PC-3 (cell line): ENCODE results near the gene PEX19. TPM values are rescaled to one million over a fixed set of nuclear protein-coding genes. Genes with fewer than 3 reads are reported as not detected.

ENCODE experiments used
- ATAC-seq: fragments of 200-7000 bp; cut with Tn5 transposase; 2 replicates; pipeline ENCODE4 v1.9.1; 2020; ENCODE audit warnings: mild to moderate bottlenecking, moderate library complexity
- BruUV-seq: library from RNA; stranded (reverse); fragments of 400-500 nt; replicated peaks from 2 replicates; lab custom pipeline; 2021; lab: Mats Ljungman, UMichigan
- CTCF ChIA-PET: fragments of 300-600 bp; sonication (Branson Sonifier 250); formaldehyde crosslinking; loops from one replicate; lab custom pipeline; 2022; ENCODE audit warnings: antibody characterized with exemption; lab: Charles Lee
- POLR2A ChIA-PET: fragments of 300-600 bp; sonication (Branson Sonifier 250); formaldehyde crosslinking; loops from one replicate; lab custom pipeline; 2022; ENCODE audit warnings: antibody characterized with exemption; ENCODE audit not compliant: unreplicated experiment; lab: Charles Lee
- DNase-seq: peaks from one replicate; pipeline ENCODE4 v3.0.0-alpha.2; 2015
- H2AFZ ChIP-seq: fragments of 300-600 bp; sonication (generic); 2 replicates; pipeline ENCODE4 v1.6.0; 2016; ENCODE audit warnings: antibody characterized with exemption, low read length
- H3F3A ChIP-seq: fragments of 300-600 bp; sonication (generic); one replicate; pipeline ENCODE4 v1.6.0; 2017; ENCODE audit warnings: antibody characterized with exemption, low read length, control low read depth, mild to moderate bottlenecking; ENCODE audit not compliant: unreplicated experiment
- H3K27ac ChIP-seq: fragments of 300-600 bp; sonication (generic); 2 replicates; pipeline ENCODE4 v1.5.1; 2016; ENCODE audit warnings: mild to moderate bottlenecking, low read length
- H3K27me3 ChIP-seq: fragments of 300-600 bp; sonication (generic); 2 replicates; pipeline ENCODE4 v1.6.1; 2016; ENCODE audit warnings: low read length, mixed read lengths
- H3K36me3 ChIP-seq: fragments of 300-600 bp; sonication (generic); 2 replicates; pipeline ENCODE4 v1.6.1; 2016; ENCODE audit warnings: low read depth, mixed run types, low read length, mixed read lengths
- H3K4me1 ChIP-seq: fragments of 300-600 bp; sonication (generic); 2 replicates; pipeline ENCODE4 v1.5.1; 2016; ENCODE audit warnings: low read length; ENCODE audit not compliant: insufficient read depth
- H3K4me2 ChIP-seq: fragments of 300-600 bp; sonication (generic); 2 replicates; pipeline ENCODE4 v1.6.0; 2016; ENCODE audit warnings: low read length
- H3K4me3 ChIP-seq: fragments of 300-600 bp; sonication (generic); 2 replicates; pipeline ENCODE4 v1.5.1; 2016; ENCODE audit warnings: mild to moderate bottlenecking, low read length, mixed read lengths
- H3K79me2 ChIP-seq: fragments of 300-600 bp; sonication (generic); 2 replicates; pipeline ENCODE4 v1.6.1; 2017; ENCODE audit warnings: low read length, mixed read lengths
- H3K9ac ChIP-seq: fragments of 300-600 bp; sonication (generic); 2 replicates; pipeline ENCODE4 v1.6.0; 2016; ENCODE audit warnings: mild to moderate bottlenecking, low read length
- H3K9me2 ChIP-seq: fragments of 300-600 bp; sonication (generic); replicated peaks from 2 replicates; pipeline ENCODE4 v1.6.1; 2016; ENCODE audit warnings: mixed run types, low read length, mixed read lengths
- H3K9me3 ChIP-seq: fragments of 300-600 bp; sonication (generic); 2 replicates; pipeline ENCODE4 v1.6.1; 2016; ENCODE audit warnings: low read length, mixed read lengths
- H4K20me1 ChIP-seq: fragments of 300-600 bp; sonication (generic); 2 replicates; pipeline ENCODE4 v1.6.1; 2016; ENCODE audit warnings: low read length, mixed read lengths
- CTCF ChIP-seq: fragments of 300-600 bp; sonication (generic); conservative IDR thresholded peaks from 2 replicates; pipeline ENCODE4 v1.5.1; 2017; ENCODE audit warnings: antibody characterized with exemption, low read depth, mild to moderate bottlenecking, low read length
- EZH2 ChIP-seq: fragments of 300-600 bp; sonication (generic); IDR thresholded peaks from one replicate; pipeline ENCODE4 v1.6.1; 2017; ENCODE audit warnings: antibody characterized with exemption, mild to moderate bottlenecking, low read length; ENCODE audit not compliant: unreplicated experiment
- EZH2phosphoT487 ChIP-seq: fragments of 300-600 bp; sonication (generic); IDR thresholded peaks from 2 replicates; pipeline ENCODE4 v1.6.1; 2018; ENCODE audit warnings: mild to moderate bottlenecking, antibody characterized with exemption, low read length, borderline replicate concordance
- intact Hi-C: fragments of 100-400 bp; cut with micrococcal nuclease; formaldehyde crosslinking; loops from 2 replicates; pipeline ENCODE4 v1.9.0; 2023
- total RNA-seq: library from RNA; depleted of rRNA; stranded (reverse); fragments of >200 nt; gene quantifications from 2 replicates; pipeline ENCODE4 v1.2.3, GENCODE V29; 2014

The PEX19 gene
- total RNA-seq, 1 experiment from 2014 or later, result 63.2 TPM

GRCh38 chr1:160328184-160328583 is 43.3 kb upstream of the PEX19 start:
- Histone ChIP-seq H3K9me3 (no peaks in the 10 kb centered on the region), H2AFZ (no peak overlapping the region), H3K27ac (no peak overlapping the region), H3K9me2 (no peaks in the 10 kb centered on the region), H3K4me3 (no peak overlapping the region), H3K4me1 (no peaks in the 10 kb centered on the region), H3K4me2 (no peak overlapping the region), H3F3A (no peaks in the 10 kb centered on the region), H3K9ac (no peak overlapping the region), H3K36me3 (peaks cover 73% of the 10 kb centered on the region), H3K79me2 (no peaks in the 10 kb centered on the region), H3K27me3 (no peaks in the 10 kb centered on the region), H4K20me1 (no peaks in the 10 kb centered on the region)
- DNase-seq (no peak), ATAC-seq (no peak)
- intact Hi-C loops, result no loop called here
- ChIA-PET CTCF (no interaction called here), POLR2A (no interaction called here)
- TF ChIP-seq EZH2, result no peak
- no peak for TF ChIP-seq EZH2phosphoT487
- TF ChIP-seq CTCF, result no peak
- BruUV-seq, result no TSS peak

DNA sequence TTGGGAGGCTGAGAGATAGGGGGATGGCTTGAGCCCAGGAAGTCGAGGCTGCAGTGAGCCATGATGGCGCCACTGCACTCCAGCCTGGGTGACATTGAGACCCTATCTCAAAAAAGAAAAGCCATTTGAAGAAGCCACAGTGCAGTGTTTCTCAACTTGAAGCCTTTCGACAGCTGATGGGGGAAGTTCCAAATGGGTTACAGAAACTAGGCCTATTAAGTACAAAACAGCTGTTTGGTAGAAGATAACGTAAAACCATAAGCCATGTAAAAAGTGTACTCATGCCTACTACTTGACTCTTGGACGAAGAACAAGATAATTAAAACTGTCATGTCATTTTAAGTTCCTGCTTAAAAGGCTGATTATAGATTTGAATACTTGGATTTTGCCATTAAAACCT is 41.5 kb upstream of the PEX19 start:
- no peak for TF ChIP-seq EZH2
- Histone ChIP-seq H3K36me3 (peaks cover 65% of the 10 kb centered on the region), H4K20me1 (no peaks in the 10 kb centered on the region), H3K79me2 (peaks cover 4% of the 10 kb centered on the region; the same call in 1 of the 2 replicates), H3K9me3 (no peaks in the 10 kb centered on the region), H3K9ac (no peak overlapping the region), H3K4me1 (no peaks in the 10 kb centered on the region), H3K4me3 (no peak overlapping the region), H2AFZ (no peak overlapping the region), H3K4me2 (no peak overlapping the region), H3K27ac (no peak overlapping the region), H3F3A (no peaks in the 10 kb centered on the region), H3K9me2 (no peaks in the 10 kb centered on the region), H3K27me3 (no peaks in the 10 kb centered on the region)
- DNase-seq (no peak), ATAC-seq (no peak)
- CTCF ChIA-PET, result no interaction called here
- POLR2A ChIA-PET, result no interaction called here
- no TSS peak for BruUV-seq
- intact Hi-C loops, result no loop called here

- Histone ChIP-seq H4K20me1 (0 out of 2 replicates have a peak, but pooled peaks cover 5% of the 10 kb centered on the region), H3F3A (no peaks in the 10 kb centered on the region), H3K36me3 (peaks cover 61% of the 10 kb centered on the region), H2AFZ (no peak overlapping the region), H3K4me3 (no peak overlapping the region), H3K9ac (no peak overlapping the region), H3K27me3 (no peaks in the 10 kb centered on the region), H3K9me2 (no peaks in the 10 kb centered on the region), H3K4me2 (no peak overlapping the region), H3K79me2 (peaks cover 11% of the 10 kb centered on the region; the same call in 1 of the 2 replicates), H3K9me3 (no peaks in the 10 kb centered on the region), H3K4me1 (no peaks in the 10 kb centered on the region), H3K27ac (no peak overlapping the region)
- POLR2A ChIA-PET, result no interaction called here
- ATAC-seq (no peak), DNase-seq (no peak)
- CTCF ChIA-PET, result no interaction called here
- intact Hi-C loops, result no loop called here
- BruUV-seq, result no TSS peak
- no peak for TF ChIP-seq EZH2
- TF ChIP-seq CTCF, result no peak
- no peak for TF ChIP-seq EZH2phosphoT487
Observed at GRCh38 chr1:160325252-160325651, 40.3 kb upstream of the PEX19 start.
